ENCODE measurements around the gene RTF2.

The RTF2 gene

GRCh38 chr20:56453352-56453751, 15.1 kb upstream of the RTF2 start:
- DNase-seq (ENCODE audit: low read depth) = no peak
- no peak overlapping the region for H3K4me3 ChIP-seq (ENCODE audit: control insufficient read depth, low read depth, low read length)
- no peak for TF ChIP-seq CTCF (IDR thresholded peaks at IDR 0.05; ENCODE audit: control insufficient read depth, insufficient read depth, low read depth, low read length, missing control alignments)

GRCh38 chr20:56454754-56455153, 13.7 kb upstream of the RTF2 start:
- no peak overlapping the region for H3K4me3 ChIP-seq (ENCODE audit: control insufficient read depth, low read depth, low read length)
- no peak for DNase-seq (ENCODE audit: low read depth)
- TF ChIP-seq CTCF (IDR thresholded peaks at IDR 0.05; ENCODE audit: control insufficient read depth, insufficient read depth, low read depth, low read length, missing control alignments) = no peak

DNA sequence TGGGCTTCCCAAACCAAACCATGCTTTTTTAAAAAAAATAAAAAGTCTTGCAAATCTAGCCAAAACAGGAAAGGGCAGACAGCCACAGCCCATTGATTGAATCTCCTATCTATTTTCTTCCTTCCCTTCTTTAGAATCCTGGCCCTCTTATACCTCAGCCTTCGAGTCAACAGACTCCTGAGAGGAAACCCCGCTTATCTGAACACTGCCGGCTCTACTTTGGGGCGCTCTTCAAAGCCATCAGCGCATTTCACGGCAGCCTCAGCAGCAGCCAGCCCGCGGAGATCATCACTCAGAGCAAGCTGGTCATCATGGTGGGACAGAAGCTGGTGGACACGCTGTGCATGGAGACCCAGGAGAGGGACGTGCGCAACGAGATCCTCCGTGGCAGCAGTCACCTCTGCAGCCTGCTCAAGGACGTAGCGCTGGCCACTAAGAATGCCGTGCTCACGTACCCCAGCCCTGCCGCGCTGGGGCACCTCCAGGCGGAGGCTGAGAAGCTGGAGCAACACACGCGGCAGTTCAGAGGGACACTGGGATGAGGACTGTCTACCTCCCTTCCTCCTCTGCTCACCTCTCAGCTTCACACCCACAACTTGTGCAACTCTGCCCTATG, 10.1 kb upstream of the RTF2 start:
- H3K4me3 ChIP-seq (ENCODE audit: control insufficient read depth, low read depth, low read length) = no peak overlapping the region
- DNase-seq (ENCODE audit: low read depth) = no peak
- no peak for TF ChIP-seq CTCF (IDR thresholded peaks at IDR 0.05; ENCODE audit: control insufficient read depth, insufficient read depth, low read depth, low read length, missing control alignments)

DNA sequence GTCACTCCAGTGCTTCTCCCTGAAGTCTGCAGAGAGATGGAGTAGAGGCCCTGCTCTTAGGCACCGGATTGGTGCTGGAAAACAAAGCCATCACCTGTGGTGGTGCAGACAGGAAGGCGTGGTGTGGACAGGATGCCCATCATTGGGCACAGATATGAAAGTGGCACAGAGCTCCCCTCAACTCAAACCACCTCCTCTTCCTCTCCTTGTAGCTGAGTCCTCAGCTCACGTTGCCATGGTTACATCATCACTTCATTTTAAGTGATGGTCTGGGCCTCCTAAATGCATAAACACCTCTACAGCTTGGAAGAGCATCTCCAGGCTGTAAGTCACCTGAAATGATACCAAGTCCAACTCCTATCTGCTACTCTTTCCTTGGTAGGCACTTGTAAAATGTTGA, 8.0 kb upstream of the RTF2 start:
- TF ChIP-seq CTCF (IDR thresholded peaks at IDR 0.05; ENCODE audit: control insufficient read depth, insufficient read depth, low read depth, low read length, missing control alignments) = no peak
- H3K4me3 ChIP-seq (ENCODE audit: control insufficient read depth, low read depth, low read length) = no peak overlapping the region
- DNase-seq (ENCODE audit: low read depth) = no peak

DNA sequence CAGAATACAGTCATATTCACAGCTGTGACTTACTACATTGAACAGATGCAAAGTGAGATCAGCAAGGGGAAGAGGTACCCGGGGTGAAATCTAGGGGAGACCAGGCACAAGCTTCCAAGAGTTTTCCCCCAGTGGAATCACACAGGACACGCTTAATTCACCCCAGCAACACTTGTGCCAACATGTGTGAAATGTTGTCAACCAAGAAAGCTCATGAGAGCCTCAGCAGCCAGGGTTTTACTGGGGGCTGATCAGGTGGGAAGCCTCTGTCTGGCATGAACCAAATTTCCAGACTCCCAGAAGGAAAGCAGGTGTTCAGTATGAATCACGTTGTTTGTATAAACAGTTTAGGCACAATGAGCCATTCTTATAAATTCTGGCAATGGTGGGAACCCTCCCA, 6.9 kb upstream of the RTF2 start:
- no peak for DNase-seq (ENCODE audit: low read depth)
- TF ChIP-seq CTCF (IDR thresholded peaks at IDR 0.05; ENCODE audit: control insufficient read depth, insufficient read depth, low read depth, low read length, missing control alignments) = no peak
- no peak overlapping the region for H3K4me3 ChIP-seq (ENCODE audit: control insufficient read depth, low read depth, low read length)

DNA sequence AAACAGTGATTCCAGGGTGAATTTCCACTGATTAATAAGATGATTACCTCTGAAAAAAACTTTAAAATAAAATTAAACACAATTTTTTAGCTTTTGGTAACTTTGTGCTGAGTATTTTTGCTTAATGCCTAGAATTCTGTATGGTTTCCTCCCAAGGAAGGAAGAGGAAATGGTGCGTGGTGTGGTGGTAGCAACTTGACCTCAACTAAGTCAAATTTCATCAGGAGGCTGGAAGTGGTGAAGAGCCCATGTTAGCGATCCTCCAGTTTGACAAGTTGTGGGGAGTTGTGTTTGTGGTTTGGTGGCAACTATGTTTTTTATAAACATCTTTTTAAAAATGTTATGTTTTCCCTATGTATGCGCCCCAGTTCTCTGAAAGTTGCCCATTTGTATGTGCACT, 5.0 kb upstream of the RTF2 start:
- H3K4me3 ChIP-seq (ENCODE audit: control insufficient read depth, low read depth, low read length) = no peak overlapping the region
- no peak for TF ChIP-seq CTCF (IDR thresholded peaks at IDR 0.05; ENCODE audit: control insufficient read depth, insufficient read depth, low read depth, low read length, missing control alignments)
- no peak for DNase-seq (ENCODE audit: low read depth)

- no peak for DNase-seq (ENCODE audit: low read depth)
- no peak overlapping the region for H3K4me3 ChIP-seq (ENCODE audit: control insufficient read depth, low read depth, low read length)
- no peak for TF ChIP-seq CTCF (IDR thresholded peaks at IDR 0.05; ENCODE audit: control insufficient read depth, insufficient read depth, low read depth, low read length, missing control alignments)
Measured at GRCh38 chr20:56465997-56466396, 2.4 kb upstream of the RTF2 start.
